Loucy (cell line): ENCODE measurements around the gene ITLN1.
"Not testable (repeated sequence)": the region's sequence is repeated elsewhere in the genome, so short reads cannot be mapped to it uniquely, and the experiment has no call there.

ENCODE experiments used
- H2AFZ ChIP-seq: fragments of 200-600 bp; sonication (generic); 2 replicates; pipeline ENCODE4 v1.6.0; 2016; ENCODE audit warnings: antibody characterized with exemption, mild to moderate bottlenecking, low read length, moderate library complexity
- H3F3A ChIP-seq: fragments of 200-600 bp; 2 replicates; pipeline ENCODE4 v1.6.0; 2016; ENCODE audit warnings: antibody characterized with exemption, low read depth, mild to moderate bottlenecking
- H3K27me3 ChIP-seq: fragments of 200-600 bp; sonication (generic); 2 replicates; pipeline ENCODE4 v1.6.1; 2014; ENCODE audit warnings: low read length, mild to moderate bottlenecking; ENCODE audit not compliant: insufficient read depth, poor library complexity, severe bottlenecking
- H3K36me3 ChIP-seq: fragments of 200-600 bp; sonication (generic); 2 replicates; pipeline ENCODE4 v1.6.1; 2016; ENCODE audit warnings: low read length; ENCODE audit not compliant: insufficient read depth
- H3K4me1 ChIP-seq: fragments of 200-600 bp; sonication (generic); 2 replicates; pipeline ENCODE4 v1.5.1; 2014; ENCODE audit warnings: low read length, mild to moderate bottlenecking; ENCODE audit not compliant: insufficient read depth, poor library complexity, severe bottlenecking
- H3K4me2 ChIP-seq: fragments of 200-600 bp; sonication (generic); 2 replicates; pipeline ENCODE4 v1.6.0; 2014; ENCODE audit warnings: antibody characterized with exemption, low read length, low read depth, mild to moderate bottlenecking; ENCODE audit not compliant: poor library complexity, severe bottlenecking
- H3K4me3 ChIP-seq: fragments of 200-600 bp; sonication (generic); 2 replicates; pipeline ENCODE4 v1.5.1; 2014; ENCODE audit warnings: low read length, mild to moderate bottlenecking, mixed read lengths; ENCODE audit not compliant: poor library complexity, severe bottlenecking
- H3K79me2 ChIP-seq: fragments of 200-600 bp; sonication (generic); 2 replicates; pipeline ENCODE4 v1.6.1; 2014; ENCODE audit warnings: low read length; ENCODE audit not compliant: insufficient read depth
- H3K9ac ChIP-seq: fragments of 200-600 bp; sonication (generic); 2 replicates; pipeline ENCODE4 v1.6.0; 2014; ENCODE audit warnings: mild to moderate bottlenecking, low read depth, low read length, moderate library complexity; ENCODE audit not compliant: poor library complexity, severe bottlenecking
- H3K9me2 ChIP-seq: fragments of 200-600 bp; sonication (generic); replicated peaks from 2 replicates; pipeline ENCODE4 v1.6.1; 2016; ENCODE audit warnings: low read depth, low read length, mixed read lengths
- H3K9me3 ChIP-seq: fragments of 200-600 bp; sonication (generic); 2 replicates; pipeline ENCODE4 v1.6.1; 2014; ENCODE audit warnings: mild to moderate bottlenecking, antibody characterized with exemption, low read length, low read depth; ENCODE audit not compliant: insufficient read depth
- H4K20me1 ChIP-seq: fragments of 200-600 bp; sonication (generic); 2 replicates; pipeline ENCODE4 v1.6.0; 2014; ENCODE audit warnings: antibody characterized with exemption, low read length, mild to moderate bottlenecking; ENCODE audit not compliant: insufficient read depth, poor library complexity, severe bottlenecking
- EZH2phosphoT487 ChIP-seq: fragments of 200-600 bp; IDR thresholded peaks from 2 replicates; pipeline ENCODE4 v1.6.1; 2018; ENCODE audit warnings: antibody characterized with exemption, mild to moderate bottlenecking, moderate library complexity, borderline replicate concordance
- TF ChIP-seq, protein P1 (sequence below): fragments of 200-600 bp; sonication (generic); conservative IDR thresholded peaks from 2 replicates; pipeline ENCODE4 v1.5.1; 2014; ENCODE audit warnings: mild to moderate bottlenecking, antibody characterized with exemption, low read length

ITLN1 gene

GRCh38 chr1:160894368-160895135 lies 9.6 kb upstream of the ITLN1 start:
- not testable (repeated sequence) for H4K20me1 ChIP-seq, H3K9me3 ChIP-seq, H3K4me3 ChIP-seq, H3K9ac ChIP-seq, H3K27me3 ChIP-seq, H3K79me2 ChIP-seq, H3K4me1 ChIP-seq, H3K36me3 ChIP-seq, H3K4me2 ChIP-seq, H2AFZ ChIP-seq, H3K9me2 ChIP-seq, H3F3A ChIP-seq

- no peak overlapping the region for H3K9ac ChIP-seq
- H2AFZ ChIP-seq: no peak overlapping the region
- H3F3A ChIP-seq: no peaks in the 10 kb centered on the region
- H3K9me2 ChIP-seq: no peaks in the 10 kb centered on the region
- H3K9me3 ChIP-seq: no peaks in the 10 kb centered on the region
- no peak overlapping the region for H3K4me3 ChIP-seq
- H3K36me3 ChIP-seq: no peaks in the 10 kb centered on the region
- TF ChIP-seq, protein P1, sequence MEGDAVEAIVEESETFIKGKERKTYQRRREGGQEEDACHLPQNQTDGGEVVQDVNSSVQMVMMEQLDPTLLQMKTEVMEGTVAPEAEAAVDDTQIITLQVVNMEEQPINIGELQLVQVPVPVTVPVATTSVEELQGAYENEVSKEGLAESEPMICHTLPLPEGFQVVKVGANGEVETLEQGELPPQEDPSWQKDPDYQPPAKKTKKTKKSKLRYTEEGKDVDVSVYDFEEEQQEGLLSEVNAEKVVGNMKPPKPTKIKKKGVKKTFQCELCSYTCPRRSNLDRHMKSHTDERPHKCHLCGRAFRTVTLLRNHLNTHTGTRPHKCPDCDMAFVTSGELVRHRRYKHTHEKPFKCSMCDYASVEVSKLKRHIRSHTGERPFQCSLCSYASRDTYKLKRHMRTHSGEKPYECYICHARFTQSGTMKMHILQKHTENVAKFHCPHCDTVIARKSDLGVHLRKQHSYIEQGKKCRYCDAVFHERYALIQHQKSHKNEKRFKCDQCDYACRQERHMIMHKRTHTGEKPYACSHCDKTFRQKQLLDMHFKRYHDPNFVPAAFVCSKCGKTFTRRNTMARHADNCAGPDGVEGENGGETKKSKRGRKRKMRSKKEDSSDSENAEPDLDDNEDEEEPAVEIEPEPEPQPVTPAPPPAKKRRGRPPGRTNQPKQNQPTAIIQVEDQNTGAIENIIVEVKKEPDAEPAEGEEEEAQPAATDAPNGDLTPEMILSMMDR: no peak
- no peak for TF ChIP-seq EZH2phosphoT487
- H3K27me3 ChIP-seq: no peaks in the 10 kb centered on the region
- H3K79me2 ChIP-seq: no peaks in the 10 kb centered on the region
- H3K4me1 ChIP-seq: no peaks in the 10 kb centered on the region
- H4K20me1 ChIP-seq: no peaks in the 10 kb centered on the region
- H3K4me2 ChIP-seq: no peak overlapping the region
Measured at GRCh38 chr1:160891474-160891873, 6.5 kb upstream of the ITLN1 start.

DNA sequence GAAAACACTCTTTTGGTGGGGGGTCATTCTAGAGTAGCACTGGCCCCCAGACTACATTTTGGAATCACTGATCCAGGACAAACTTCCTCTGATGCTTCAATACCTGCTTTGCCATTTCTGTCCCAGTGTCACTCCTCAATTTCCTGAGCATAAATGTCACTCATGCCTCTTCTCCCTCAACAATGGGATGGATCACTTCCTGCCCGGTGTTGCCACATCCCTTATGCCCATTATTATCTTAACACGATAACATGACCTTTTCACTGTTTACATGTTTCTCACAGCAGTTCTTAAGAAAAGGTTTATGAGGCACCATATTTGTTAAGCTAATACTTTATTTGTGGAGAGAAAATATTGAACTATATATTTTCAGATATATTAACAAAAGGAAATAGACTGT lies 3.9 kb upstream of the ITLN1 start:
- Histone ChIP-seq H3K9ac (no peak overlapping the region), H3K27me3 (no peaks in the 10 kb centered on the region), H3K9me3 (no peaks in the 10 kb centered on the region), H2AFZ (no peak overlapping the region), H3K4me3 (no peak overlapping the region), H3K9me2 (no peaks in the 10 kb centered on the region), H3K79me2 (no peaks in the 10 kb centered on the region), H3K4me2 (no peak overlapping the region), H4K20me1 (no peaks in the 10 kb centered on the region), H3K4me1 (peaks cover 7% of the 10 kb centered on the region), H3F3A (no peaks in the 10 kb centered on the region), H3K36me3 (no peaks in the 10 kb centered on the region)
- TF ChIP-seq, protein P1: no peak
- no peak for TF ChIP-seq EZH2phosphoT487

GRCh38 chr1:160887071-160887470 lies 2.1 kb upstream of the ITLN1 start:
- Histone ChIP-seq H3K9me2 (no peaks in the 10 kb centered on the region), H4K20me1 (no peaks in the 10 kb centered on the region), H2AFZ (no peak overlapping the region), H3K79me2 (no peaks in the 10 kb centered on the region), H3K9me3 (no peaks in the 10 kb centered on the region), H3K4me3 (no peak overlapping the region), H3K4me1 (peaks cover 7% of the 10 kb centered on the region), H3K4me2 (no peak overlapping the region), H3K27me3 (no peaks in the 10 kb centered on the region), H3F3A (no peaks in the 10 kb centered on the region), H3K36me3 (no peaks in the 10 kb centered on the region), H3K9ac (no peak overlapping the region)
- TF ChIP-seq, protein P1: no peak
- TF ChIP-seq EZH2phosphoT487: no peak
